Breast epithelium (tissue), 3 donors: ENCODE measurements around the gene PRR3.

ENCODE experiments used
- POLR2AphosphoS5 ChIP-seq, 3 donors: sonication (generic); formaldehyde crosslinking; IDR thresholded peaks; one replicate each; pipeline ENCODE4 v1.6.1; 2017; ENCODE audit warnings: antibody characterized with exemption in 3 of 3
- TF ChIP-seq, protein P1 (sequence below), 3 donors: fragments of 450-650 bp; IDR thresholded peaks; one replicate each; pipeline ENCODE4 v1.5.1; 2016 to 2017; ENCODE audit warnings: antibody characterized with exemption in 3 of 3, mild to moderate bottlenecking in 3 of 3, moderate library complexity in 3 of 3

DNA sequence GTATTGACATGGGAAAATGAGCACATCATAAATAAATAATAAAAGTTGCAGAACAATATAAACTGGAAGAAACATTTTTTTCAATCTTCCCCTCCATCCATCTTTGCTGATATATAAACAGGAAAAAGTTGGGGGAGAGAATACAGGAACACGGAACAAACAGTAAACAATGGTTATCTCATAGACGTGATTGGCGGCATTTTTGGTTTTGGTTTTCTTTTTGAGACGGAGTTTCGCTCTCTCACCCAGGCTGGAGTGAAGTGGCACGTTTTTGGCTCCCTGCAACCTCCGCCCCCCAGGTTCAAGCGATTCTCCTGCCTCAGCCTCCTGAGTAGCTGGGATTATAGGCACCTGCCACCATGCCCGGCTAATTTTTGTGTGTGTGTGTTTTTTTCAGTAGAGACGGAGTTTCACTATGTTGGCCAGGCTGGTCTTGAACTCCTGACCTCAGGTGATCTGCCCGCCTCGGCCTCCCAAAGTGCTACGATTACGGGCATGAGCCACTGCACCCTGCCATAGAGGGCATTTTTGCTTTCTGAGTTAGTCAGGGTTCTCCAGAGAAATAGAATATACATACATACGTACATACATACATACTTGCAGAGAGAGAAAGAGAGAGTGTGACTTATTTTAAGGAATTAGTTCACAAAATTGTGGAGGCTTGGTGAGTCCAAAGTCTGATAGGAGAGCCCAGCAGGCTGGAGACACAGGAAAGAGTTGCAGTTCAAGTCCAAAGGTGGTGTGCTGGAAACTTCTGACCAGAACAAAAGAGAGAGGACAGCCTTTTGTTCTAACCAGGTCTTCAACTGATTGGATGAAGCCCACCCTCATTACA, 23.4 kb upstream of the PRR3 start:
- TF ChIP-seq, protein P1, sequence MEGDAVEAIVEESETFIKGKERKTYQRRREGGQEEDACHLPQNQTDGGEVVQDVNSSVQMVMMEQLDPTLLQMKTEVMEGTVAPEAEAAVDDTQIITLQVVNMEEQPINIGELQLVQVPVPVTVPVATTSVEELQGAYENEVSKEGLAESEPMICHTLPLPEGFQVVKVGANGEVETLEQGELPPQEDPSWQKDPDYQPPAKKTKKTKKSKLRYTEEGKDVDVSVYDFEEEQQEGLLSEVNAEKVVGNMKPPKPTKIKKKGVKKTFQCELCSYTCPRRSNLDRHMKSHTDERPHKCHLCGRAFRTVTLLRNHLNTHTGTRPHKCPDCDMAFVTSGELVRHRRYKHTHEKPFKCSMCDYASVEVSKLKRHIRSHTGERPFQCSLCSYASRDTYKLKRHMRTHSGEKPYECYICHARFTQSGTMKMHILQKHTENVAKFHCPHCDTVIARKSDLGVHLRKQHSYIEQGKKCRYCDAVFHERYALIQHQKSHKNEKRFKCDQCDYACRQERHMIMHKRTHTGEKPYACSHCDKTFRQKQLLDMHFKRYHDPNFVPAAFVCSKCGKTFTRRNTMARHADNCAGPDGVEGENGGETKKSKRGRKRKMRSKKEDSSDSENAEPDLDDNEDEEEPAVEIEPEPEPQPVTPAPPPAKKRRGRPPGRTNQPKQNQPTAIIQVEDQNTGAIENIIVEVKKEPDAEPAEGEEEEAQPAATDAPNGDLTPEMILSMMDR (IDR thresholded peaks at IDR 0.05) = no peak
- no peak for TF ChIP-seq POLR2AphosphoS5 (IDR thresholded peaks at IDR 0.05)
